Peyer's patch (tissue), 4 donors: ENCODE data around the gene C10orf88. TPM values are rescaled to one million over a fixed set of nuclear protein-coding genes. Genes with fewer than 3 reads are reported as not detected.
"Not testable (repeated sequence)": the region's sequence is repeated elsewhere in the genome, so short reads cannot be mapped to it uniquely, and the experiment has no call there.

Experiments
- DNase-seq, 3 donors: peaks; one replicate each; pipeline ENCODE4 v3.0.0-alpha.2; 2017 to 2019
- H3K27ac ChIP-seq, 4 donors: fragments of 200-600 bp; sonication (generic); one replicate each; pipeline ENCODE4 v1.5.1; 2016 to 2019
- H3K27me3 ChIP-seq, 2 donors: fragments of 200-600 bp; sonication (generic); one replicate each; pipeline ENCODE4 v1.5.1; 2019
- H3K36me3 ChIP-seq, 3 donors: fragments of 200-600 bp; sonication (generic); one replicate each; pipeline ENCODE4 v1.5.1; 2016 to 2019
- H3K4me1 ChIP-seq, 4 donors: fragments of 200-600 bp; sonication (generic); one replicate each; pipeline ENCODE4 v1.5.1; 2016 to 2019
- H3K4me3 ChIP-seq, 4 donors: fragments of 200-600 bp; sonication (generic); 1 replicate in 3 of 4; 2 replicates in 1 of 4; pipeline ENCODE4 v1.5.1; 2016 to 2019; ENCODE audit warnings: mild to moderate bottlenecking in 1 of 4
- H3K9me3 ChIP-seq, 4 donors: fragments of 200-600 bp; sonication (generic); one replicate each; pipeline ENCODE4 v1.5.1; 2016 to 2019; ENCODE audit warnings: mild to moderate bottlenecking in 1 of 4
- CTCF ChIP-seq, 6 experiments: fragments of 450-650 bp in 4 of 6; fragments of 200-600 bp in 2 of 6; sonication (generic) in 1 of 6; IDR thresholded peaks; one replicate each; pipeline ENCODE4 v1.5.1; 2017 to 2019; ENCODE audit warnings: antibody characterized with exemption in 6 of 6, mild to moderate bottlenecking in 3 of 6, moderate library complexity in 1 of 6
- POLR2A ChIP-seq, 2 donors: fragments of 450-650 bp; IDR thresholded peaks; one replicate each; pipeline ENCODE4 v1.5.1; 2017; ENCODE audit warnings: antibody characterized with exemption in 2 of 2, mild to moderate bottlenecking in 2 of 2, moderate library complexity in 2 of 2
- total RNA-seq, 4 donors: library from RNA; depleted of rRNA; stranded (reverse); fragments of >200 nt; gene quantifications; one replicate each; pipeline ENCODE4 v1.1.0, GENCODE V29; 2016

Gene C10orf88
- total RNA-seq, 4 donors from 2014 or later: 5.6 to 93.3 (median 7.5) TPM

- Histone ChIP-seq H3K27me3 (no peaks in the 10 kb centered on the region), H3K4me3 (no peak overlapping the region), H3K9me3 (no peaks in the 10 kb centered on the region), H3K36me3 (no peaks in the 10 kb centered on the region), H3K4me1 (no peaks in the 10 kb centered on the region), H3K27ac (no peak overlapping the region)
- no peak for TF ChIP-seq CTCF (IDR thresholded peaks at IDR 0.05)
- no peak for DNase-seq
Measured at GRCh38 chr10:122911889-122912484, 42.0 kb downstream of the C10orf88 start.

- no peaks in the 10 kb centered on the region for H3K36me3 ChIP-seq
- DNase-seq: no peak
- H3K27me3 ChIP-seq: no peaks in the 10 kb centered on the region
- TF ChIP-seq POLR2A (IDR thresholded peaks at IDR 0.05) (no peak), CTCF (IDR thresholded peaks at IDR 0.05) (no peak)
- no peak within 1 kb of the TSS for H3K4me3 ChIP-seq
- no peak within 1 kb of the TSS for H3K27ac ChIP-seq
- H3K4me1 ChIP-seq: no peaks in the 10 kb centered on the region
- H3K9me3 ChIP-seq: no peaks in the 10 kb centered on the region
Measured at GRCh38 chr10:122910310-122910709, 43.7 kb downstream of the C10orf88 start, which contains the start of gene FAM24A. Gene FAM24A (plus strand): TSS chr10:122910610. CDS start chr10:122911635, 1,025 bp downstream.

GRCh38 chr10:122903861-122904260, 50.2 kb downstream of the C10orf88 start:
- H3K4me3 ChIP-seq, H3K4me1 ChIP-seq, H3K27me3 ChIP-seq, H3K27ac ChIP-seq, H3K36me3 ChIP-seq, H3K9me3 ChIP-seq, DNase-seq: not testable (repeated sequence)

- no peaks in the 10 kb centered on the region for H3K4me1 ChIP-seq
- no peaks in the 10 kb centered on the region for H3K9me3 ChIP-seq
- no peaks in the 10 kb centered on the region for H3K36me3 ChIP-seq
- TF ChIP-seq CTCF (IDR thresholded peaks at IDR 0.05): no peak
- no peak for TF ChIP-seq POLR2A (IDR thresholded peaks at IDR 0.05)
- H3K4me3 ChIP-seq: no peak overlapping the region
- no peak overlapping the region for H3K27ac ChIP-seq
- H3K27me3 ChIP-seq: no peaks in the 10 kb centered on the region
- no peak for DNase-seq
Measured at GRCh38 chr10:122894261-122894944, 59.6 kb downstream of the C10orf88 start.

GRCh38 chr10:122884166-122884565, 69.9 kb downstream of the C10orf88 start:
- no peaks in the 10 kb centered on the region for H3K36me3 ChIP-seq
- DNase-seq: no peak
- no peak overlapping the region for H3K4me3 ChIP-seq

More at GRCh38 chr10:122884166-122884565, 69.9 kb downstream of the C10orf88 start:
- Histone ChIP-seq H3K27ac (no peak overlapping the region), H3K9me3 (no peaks in the 10 kb centered on the region), H3K27me3 (no peaks in the 10 kb centered on the region), H3K4me1 (peaks cover 0 to 4% (median 0%) of the 10 kb centered on the region in 4 donors)
- TF ChIP-seq CTCF (IDR thresholded peaks at IDR 0.05) (no peak), POLR2A (IDR thresholded peaks at IDR 0.05) (no peak)
